NCI-H146 treated with DMSO at 0.1 percent for 48 hours (cell line): ENCODE results near the gene PGLYRP2.

ENCODE experiments used
- DNase-seq: peaks from one replicate; lab custom pipeline; 2025; ENCODE audit not compliant: unreplicated experiment; lab: John Stamatoyannopoulos, UW

Gene PGLYRP2

GRCh38 chr19:15442142-15442920, 37.0 kb downstream of the PGLYRP2 start:
- no peak for DNase-seq

DNA sequence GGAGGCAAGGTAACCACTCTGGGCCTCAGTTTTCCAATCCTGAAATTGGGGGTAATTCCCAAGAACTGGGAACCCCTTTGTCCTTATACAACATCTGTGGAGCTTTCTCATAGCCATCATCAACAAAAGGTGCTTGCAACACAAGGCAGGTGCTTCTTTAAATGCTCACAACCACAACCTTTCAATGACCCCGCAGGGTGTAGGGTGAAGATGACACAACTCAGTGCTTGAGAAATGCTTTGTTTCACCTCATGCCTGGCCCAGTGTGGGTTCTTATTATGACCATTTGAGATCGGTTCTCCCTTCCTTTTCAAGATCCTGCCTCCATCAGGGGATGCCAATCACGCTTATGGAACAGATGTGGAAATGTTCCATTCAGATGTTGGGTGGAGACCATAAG, 38.0 kb downstream of the PGLYRP2 start:
- no peak for DNase-seq

GRCh38 chr19:15439821-15440641, 39.3 kb downstream of the PGLYRP2 start:
- DNase-seq, result no peak

- no peak for DNase-seq
Measured at GRCh38 chr19:15439078-15439799, 40.1 kb downstream of the PGLYRP2 start.

DNA sequence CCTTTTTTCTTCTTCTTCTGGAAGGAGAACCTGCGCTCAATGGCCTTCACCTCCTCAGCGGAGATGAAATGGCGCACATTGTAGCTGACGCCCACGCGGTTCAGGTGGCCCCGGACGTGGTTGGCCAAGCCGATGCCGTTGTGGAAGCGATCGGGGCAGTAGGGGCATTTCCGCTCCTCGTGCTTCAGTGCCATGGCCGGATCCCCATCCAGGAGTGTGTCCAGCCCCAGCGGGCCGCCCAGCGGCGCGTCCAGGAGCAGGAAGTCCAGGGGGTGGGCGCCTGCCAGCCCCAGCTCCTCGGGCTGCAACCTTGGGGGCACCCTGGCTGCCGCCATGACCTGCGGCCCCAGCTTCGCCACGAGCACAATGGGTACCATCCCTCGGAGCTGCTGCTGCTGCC, 40.7 kb downstream of the PGLYRP2 start:
- DNase-seq, result no peak

GRCh38 chr19:15438124-15438496, 41.2 kb downstream of the PGLYRP2 start:
- DNase-seq, result no peak

DNA sequence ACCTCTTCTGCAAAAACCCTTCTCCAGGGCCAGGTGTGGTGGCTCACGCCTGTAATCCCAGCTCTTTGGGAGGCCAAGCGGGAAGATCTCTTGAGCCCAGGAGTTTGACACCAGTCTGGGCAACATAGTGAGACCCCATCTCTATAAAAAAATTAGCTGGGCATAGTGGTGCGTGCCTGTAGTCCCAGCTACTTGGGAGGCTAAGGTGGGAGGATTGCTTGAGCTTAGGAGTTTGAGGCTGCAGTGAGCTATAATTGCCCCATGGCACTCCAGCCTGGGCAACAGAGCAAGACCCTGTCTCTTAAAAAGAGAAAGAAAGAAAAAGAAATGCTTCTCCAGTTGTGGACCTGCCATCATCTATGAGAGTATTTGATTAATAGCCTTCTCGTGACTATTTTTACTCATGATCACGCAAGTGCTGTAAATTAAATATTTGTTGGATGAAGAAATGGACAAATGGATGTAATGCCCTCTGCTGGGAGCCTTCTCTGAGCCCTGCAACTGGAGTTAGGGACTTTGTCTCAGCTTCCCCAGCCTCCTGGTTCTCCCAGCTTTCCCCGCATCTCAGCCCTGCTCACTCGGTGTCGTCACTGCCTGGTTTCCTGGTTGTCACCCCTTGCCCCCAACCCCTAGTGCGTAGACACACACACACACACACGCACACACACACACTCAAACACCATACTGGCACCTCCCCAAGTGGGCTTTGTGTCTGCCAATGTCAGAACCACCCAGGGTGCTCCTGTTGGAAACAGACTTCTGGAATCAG, 41.8 kb downstream of the PGLYRP2 start:
- no peak for DNase-seq

- DNase-seq, result no peak
Measured at GRCh38 chr19:15436826-15437110, 42.5 kb downstream of the PGLYRP2 start.

DNA sequence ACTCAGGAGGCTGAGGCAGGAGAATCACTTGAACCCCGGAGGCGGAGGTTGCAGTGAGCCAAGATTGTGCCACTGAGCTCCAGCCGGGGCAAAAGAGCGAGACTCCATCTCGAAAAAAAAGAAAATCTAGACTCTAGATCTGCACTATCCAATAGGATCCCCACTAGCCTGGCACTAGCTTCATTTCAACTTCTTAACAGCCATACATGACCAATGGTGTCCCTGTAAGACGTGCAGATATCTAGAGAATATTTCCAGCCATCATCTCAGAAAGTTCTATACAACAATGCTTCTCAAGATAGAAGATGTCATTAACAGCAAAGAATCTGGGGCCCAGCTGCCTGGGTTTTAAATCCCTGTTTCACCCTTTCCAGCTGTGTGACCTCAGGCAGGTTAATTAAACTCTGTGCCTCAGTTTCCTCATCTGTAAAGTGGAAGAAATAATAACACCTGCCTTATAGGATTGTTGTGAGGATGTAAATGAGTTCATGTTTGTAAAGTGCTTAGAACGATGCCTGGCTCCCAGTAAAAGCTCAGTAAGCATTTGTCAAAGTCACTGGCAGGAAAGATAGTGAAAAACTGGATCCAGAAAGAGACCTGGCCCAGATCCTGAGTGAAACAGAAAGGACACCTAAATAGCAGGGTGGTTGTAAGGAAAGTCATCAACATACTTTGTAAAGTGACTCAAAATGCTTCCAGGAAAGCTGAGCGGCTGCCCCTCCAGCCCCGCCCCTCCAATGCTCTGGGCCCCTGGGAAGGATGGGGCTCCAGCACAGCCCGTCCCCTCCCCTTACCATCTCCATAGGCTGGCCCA, 43.1 kb downstream of the PGLYRP2 start:
- no peak for DNase-seq

- DNase-seq, result no peak
Measured at GRCh38 chr19:15433519-15434069, 45.7 kb downstream of the PGLYRP2 start.

DNA sequence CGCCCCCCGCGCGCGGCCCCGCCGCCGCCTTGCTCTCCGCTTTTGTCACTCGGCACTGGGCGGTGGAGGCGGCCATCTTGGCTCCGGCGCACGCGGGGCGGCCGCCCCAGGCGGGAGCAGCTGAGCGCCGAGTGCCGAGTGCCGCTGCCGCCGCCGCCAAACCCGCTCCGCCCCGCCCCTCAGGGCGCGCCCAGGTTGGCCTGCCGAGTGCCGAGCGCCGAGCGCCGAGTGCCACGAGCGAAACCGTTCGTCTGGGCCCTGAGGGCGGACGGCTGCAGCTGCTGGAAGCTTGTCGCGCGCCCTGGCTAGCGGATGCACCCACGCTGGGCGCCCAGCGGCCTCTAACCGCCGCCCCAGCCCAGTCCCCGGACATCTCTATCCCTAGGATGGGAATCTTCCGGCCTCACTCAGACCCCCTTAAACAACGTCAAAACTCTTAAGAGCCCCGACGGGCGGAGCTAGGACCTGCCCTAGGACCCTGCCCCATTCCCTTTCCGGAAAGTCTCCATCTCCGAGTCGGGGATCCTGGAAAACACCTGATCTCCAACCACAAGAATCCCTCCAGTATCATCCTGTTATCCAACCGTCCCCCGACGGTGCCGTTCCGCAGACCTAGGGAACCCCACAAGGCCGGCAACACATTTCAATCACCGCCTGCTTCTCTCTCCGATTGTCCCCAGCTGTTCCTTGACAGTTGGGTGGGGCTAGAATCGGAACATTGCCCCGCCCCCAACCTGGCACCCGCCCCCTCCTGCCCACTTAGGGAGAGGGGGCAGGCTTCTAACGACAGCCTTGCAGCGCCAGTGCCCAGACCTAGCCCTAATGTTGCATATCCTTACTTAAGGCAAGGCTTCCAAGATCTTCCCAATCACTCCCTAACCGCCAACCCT, 46.4 kb downstream of the PGLYRP2 start:
- peak; percentile 70 for DNase-seq

DNA sequence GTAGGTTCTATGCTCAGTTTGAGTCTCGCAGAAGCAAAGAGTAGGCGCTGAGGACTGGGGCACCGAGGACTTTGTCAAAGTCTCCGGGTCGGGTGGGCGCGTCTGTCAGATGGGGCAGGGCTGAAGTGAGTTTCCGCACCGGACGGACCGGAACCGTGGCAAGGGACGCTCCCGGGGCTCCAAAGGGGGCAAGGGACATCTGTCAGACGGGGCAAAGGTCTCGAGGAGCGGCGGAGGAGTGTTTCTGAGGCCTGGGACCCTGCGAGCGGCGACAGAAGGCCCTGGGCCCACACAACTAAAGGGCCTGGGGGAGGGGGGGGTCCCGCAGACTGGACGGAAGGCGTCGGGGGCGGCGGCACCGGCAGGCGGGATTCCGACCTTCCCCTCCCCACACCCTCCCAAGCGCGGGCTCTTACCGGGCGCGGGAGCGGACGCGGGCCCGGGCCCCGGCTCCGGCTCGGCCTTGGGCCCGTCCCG, 47.2 kb downstream of the PGLYRP2 start:
- no peak for DNase-seq

GRCh38 chr19:15431396-15432017, 47.8 kb downstream of the PGLYRP2 start:
- no peak for DNase-seq

DNA sequence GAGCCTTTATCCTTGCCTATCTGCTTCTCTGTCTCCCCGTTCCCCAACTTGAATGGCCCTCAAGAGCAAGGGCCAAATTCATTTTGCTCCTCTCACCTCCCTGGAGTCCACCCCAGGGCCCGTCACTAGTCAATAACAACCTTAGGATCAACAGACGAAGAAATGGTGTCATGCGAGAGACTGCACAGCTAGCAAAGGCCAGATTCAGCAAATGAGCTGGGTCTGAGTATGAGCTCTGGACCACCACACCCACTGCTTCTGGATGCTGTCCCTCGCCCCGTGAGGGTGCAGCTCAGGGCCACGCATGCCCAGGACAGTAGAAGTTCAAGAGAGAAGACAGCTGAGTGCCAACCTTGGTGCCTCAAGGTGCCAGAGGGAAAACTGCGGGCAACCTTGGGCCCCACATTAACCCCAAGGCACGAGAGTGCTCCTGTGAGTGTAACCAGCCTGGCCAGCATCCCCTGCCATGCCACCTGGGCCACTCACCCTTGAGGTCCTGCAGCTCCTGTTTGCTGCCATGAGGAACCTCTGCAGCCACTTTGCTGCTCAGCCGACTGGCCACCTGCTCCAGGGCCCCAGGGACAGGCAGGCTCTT, 48.7 kb downstream of the PGLYRP2 start:
- DNase-seq, result no peak

GRCh38 chr19:15429825-15430467, 49.4 kb downstream of the PGLYRP2 start:
- DNase-seq, result no peak

GRCh38 chr19:15428956-15429824, 50.1 kb downstream of the PGLYRP2 start:
- DNase-seq, result no peak
